K562 (cell line): Measurements from ENCODE around the gene SAMD11. TPM values are rescaled to one million over a fixed set of nuclear protein-coding genes. Genes with fewer than 3 reads are reported as not detected.

Experiments used
- CBFA2T3 ChIP-seq: fragments of 450-650 bp; IDR thresholded peaks from 2 replicates; pipeline ENCODE4 v1.6.1; 2017
- CREB3 ChIP-seq: fragments of 450-650 bp; conservative IDR thresholded peaks from 2 replicates; pipeline ENCODE4 v1.6.1; 2016; ENCODE audit warnings: missing genetic modification characterization, low read depth, mild to moderate bottlenecking, missing compliant biosample characterization, moderate library complexity
- CREBBP ChIP-seq: IDR thresholded peaks from one replicate; pipeline ENCODE4 v1.6.1; 2012; ENCODE audit warnings: low read depth, mild to moderate bottlenecking, control low read depth, inconsistent platforms, low read length
- EWSR1 ChIP-seq: fragments of 450-650 bp; IDR thresholded peaks from 2 replicates; pipeline ENCODE4 v1.6.1; 2018; ENCODE audit warnings: borderline replicate concordance, mild to moderate bottlenecking, low read depth, moderate library complexity; ENCODE audit not compliant: partially characterized antibody
- HCFC1 ChIP-seq: IDR thresholded peaks from 2 replicates; pipeline ENCODE4 v1.6.1; 2012; ENCODE audit warnings: low read depth, low read length, improper control_type of control experiment
- KDM1A ChIP-seq, 2 experiments: fragments of 450-650 bp; IDR thresholded peaks; 2 replicates each; pipeline ENCODE4 v1.6.1; 2016; ENCODE audit warnings: mild to moderate bottlenecking in 2 of 2
- KLF6 ChIP-seq: fragments of 250-450 bp; sonication (Bioruptor Pico); IDR thresholded peaks from 2 replicates; pipeline ENCODE4 v1.4.0; 2020; ENCODE audit warnings: mild to moderate bottlenecking, moderate library complexity, borderline replicate concordance
- MED1 ChIP-seq: sonication (generic); formaldehyde crosslinking; IDR thresholded peaks from 2 replicates; pipeline ENCODE4 v1.8.1; 2023; ENCODE audit warnings: missing genetic modification reagents, borderline replicate concordance
- MEF2A ChIP-seq: IDR thresholded peaks from 2 replicates; pipeline ENCODE4 v1.6.1; 2011; ENCODE audit warnings: low read depth, mild to moderate bottlenecking, low read length, moderate library complexity; ENCODE audit not compliant: control insufficient read depth
- MNT ChIP-seq, 2 experiments: fragments of 450-650 bp; conservative IDR thresholded peaks; 2 replicates each; pipeline ENCODE4 v1.6.1; 2017; ENCODE audit warnings: mild to moderate bottlenecking in 2 of 2, moderate library complexity in 2 of 2
- NCOA6 ChIP-seq: fragments of 450-650 bp; IDR thresholded peaks from 2 replicates; pipeline ENCODE4 v1.6.1; 2017; ENCODE audit warnings: mild to moderate bottlenecking
- NONO ChIP-seq, 2 experiments: fragments of 200-400 bp in 1 of 2; fragments of 450-650 bp in 1 of 2; formaldehyde crosslinking in 1 of 2; IDR thresholded peaks; 2 replicates each; pipeline ENCODE4 v1.6.1; 2017; ENCODE audit warnings: low read depth in 2 of 2, mild to moderate bottlenecking in 2 of 2, moderate library complexity in 2 of 2, low read length in 1 of 2
- NR4A1 ChIP-seq, 2 experiments: fragments of 250-450 bp in 1 of 2; fragments of 450-650 bp in 1 of 2; sonication (Bioruptor Pico) in 1 of 2; IDR thresholded peaks; 2 replicates each; pipeline versions ENCODE4 v1.4.0 to v1.6.1; 2016 to 2020; ENCODE audit warnings: mild to moderate bottlenecking in 2 of 2, missing compliant biosample characterization in 1 of 2, missing genetic modification characterization in 1 of 2, moderate library complexity in 1 of 2
- PML ChIP-seq: IDR thresholded peaks from 2 replicates; pipeline ENCODE4 v1.6.1; 2012; ENCODE audit warnings: low read length, inconsistent platforms
- RFX5 ChIP-seq: IDR thresholded peaks from 2 replicates; pipeline ENCODE4 v1.6.1; 2011; ENCODE audit warnings: low read depth, mild to moderate bottlenecking, improper control_type of control experiment, low read length
- STAT6 ChIP-seq: sonication (generic); formaldehyde crosslinking; IDR thresholded peaks from 2 replicates; pipeline ENCODE4 v1.8.1; 2023; ENCODE audit warnings: mild to moderate bottlenecking, missing genetic modification reagents
- ZFP30 ChIP-seq: fragments of 250-450 bp; sonication (Bioruptor Pico); IDR thresholded peaks from 2 replicates; pipeline ENCODE4 v1.8.0; 2022; ENCODE audit warnings: moderate library complexity, mild to moderate bottlenecking, inconsistent platforms, borderline replicate concordance
- ZNF23 ChIP-seq: fragments of 250-450 bp; sonication (Bioruptor Pico); IDR thresholded peaks from 2 replicates; pipeline ENCODE4 v1.4.0; 2020; ENCODE audit warnings: mild to moderate bottlenecking
- ZNF444 ChIP-seq: fragments of 250-450 bp; sonication (Bioruptor Pico); IDR thresholded peaks from 2 replicates; pipeline ENCODE4 v1.4.0; 2020; ENCODE audit warnings: mild to moderate bottlenecking, moderate library complexity
- ZNF551 ChIP-seq: fragments of 250-450 bp; sonication (Bioruptor Pico); IDR thresholded peaks from 2 replicates; pipeline ENCODE4 v1.5.0; 2021; ENCODE audit warnings: mild to moderate bottlenecking, moderate library complexity
- polyA plus RNA-seq, 8 experiments: library from polyadenylated mRNA; depleted of rRNA in 4 of 8; stranded (reverse) in 5 of 8; unstranded in 3 of 8; fragments of >200 nt; fragmentation: Nextera tagmentation in 2 of 8; fragmentation: Illumina TruSeq in 1 of 8; extraction: Ambion mirVana in 2 of 8; extraction: Trizol in 1 of 8; gene quantifications; 2 replicates each; pipeline versions ENCODE4 v1.2.1 to v1.2.3, GENCODE V29; 2011 to 2014; ENCODE audit warnings: inconsistent platforms in 1 of 8, missing spikeins in 1 of 8
- total RNA-seq, 7 experiments: library from RNA; depleted of rRNA in 6 of 7; stranded (reverse); fragments of >200 nt in 6 of 7; fragmentation: Illumina TruSeq in 2 of 7; extraction: Trizol in 2 of 7; gene quantifications; 2 replicates each; pipeline versions ENCODE4 v1.2.1 to v1.2.3, GENCODE V29; 2011 to 2021; ENCODE audit warnings: low replicate concordance in 1 of 7
- TF ChIP-seq, protein P1 (sequence below), 2 experiments: fragments of 450-650 bp in 1 of 2; sonication (generic) in 1 of 2; formaldehyde crosslinking in 1 of 2; IDR thresholded peaks in 1 of 2; conservative IDR thresholded peaks in 1 of 2; 2 replicates each; pipeline versions ENCODE4 v1.6.1 to v1.8.1; 2016 to 2023; ENCODE audit warnings: mild to moderate bottlenecking in 2 of 2, moderate library complexity in 2 of 2, inconsistent platforms in 1 of 2, missing genetic modification reagents in 1 of 2

The SAMD11 gene
- total and polyA plus RNA-seq, 9 of the 15 experiments (the other 6 are each of a cell fraction or from before 2014, with no cell fraction given): 0.07 to 0.82 (median 0.11) TPM; not detected in 2

GRCh38 chr1:966704-967300 is 43.1 kb downstream of the SAMD11 start (continued):
- TF ChIP-seq NR4A1 (CRISPR knock-in tag; IDR thresholded peaks at IDR 0.05) (no peak), NR4A1 (tag; IDR thresholded peaks at IDR 0.05) (no peak), KLF6 (CRISPR knock-in tag) (peak; percentile 29; the same call in 1 of the 2 replicates), CREBBP (no peak), PML (no peak), HCFC1 (no peak), EWSR1 (no peak), RFX5 (no peak), ZNF551 (CRISPR knock-in tag) (no peak), ZFP30 (CRISPR knock-in tag) (no peak), NCOA6 (no peak), MED1 (no peak), MNT (conservative IDR thresholded peaks at IDR 0.05) (peak; percentile 92 to 95), KDM1A (IDR thresholded peaks at IDR 0.05) (no peak), NONO (IDR thresholded peaks at IDR 0.05; ENCODE audit: low read depth in 2 of 2, low read length in 1 of 2) (no peak; a peak in 1 of 4 replicates), CBFA2T3 (no peak), MEF2A (no peak), ZNF444 (no peak), STAT6 (no peak), ZNF23 (CRISPR knock-in tag) (no peak), CREB3 (tag) (no peak)
- TF ChIP-seq, protein P1, sequence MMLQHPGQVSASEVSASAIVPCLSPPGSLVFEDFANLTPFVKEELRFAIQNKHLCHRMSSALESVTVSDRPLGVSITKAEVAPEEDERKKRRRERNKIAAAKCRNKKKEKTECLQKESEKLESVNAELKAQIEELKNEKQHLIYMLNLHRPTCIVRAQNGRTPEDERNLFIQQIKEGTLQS (IDR thresholded peaks at IDR 0.05): peak; percentile 30; the same call in 1 of the 2 replicates
- TF ChIP-seq, protein P1 (CRISPR knock-in tag; conservative IDR thresholded peaks at IDR 0.05): no peak
